K562 (cell line): ENCODE measurements around the gene C10orf95. TPM values are rescaled to one million over a fixed set of nuclear protein-coding genes. Genes with fewer than 3 reads are reported as not detected.
A peak's percentile ranks its signal among the peaks of the same experiment; 100 is the strongest.

ENCODE experiments used
- CREB1 ChIP-seq, 2 experiments: sonication (generic) in 1 of 2; formaldehyde crosslinking in 1 of 2; IDR thresholded peaks; 2 replicates each; pipeline versions ENCODE4 v1.6.1 to v1.8.0; 2012 to 2022; ENCODE audit warnings: inconsistent platforms in 1 of 2, mild to moderate bottlenecking in 1 of 2, missing genetic modification reagents in 1 of 2, moderate library complexity in 1 of 2
- DPF2 ChIP-seq: fragments of 450-650 bp; IDR thresholded peaks from 2 replicates; pipeline ENCODE4 v1.6.1; 2016
- FOSL1 ChIP-seq: fragments of 200-800 bp; sonication (Bioruptor generic); conservative IDR thresholded peaks from 2 replicates; pipeline ENCODE4 v1.6.1; 2016; ENCODE audit warnings: missing genetic modification characterization, missing compliant biosample characterization
- GABPA ChIP-seq: fragments of 200-800 bp; sonication (Bioruptor generic); conservative IDR thresholded peaks from 2 replicates; pipeline ENCODE4 v1.6.1; 2016; ENCODE audit warnings: low read depth, missing genetic modification characterization, missing compliant biosample characterization
- GABPB1 ChIP-seq: sonication (generic); formaldehyde crosslinking; IDR thresholded peaks from 2 replicates; pipeline ENCODE4 v1.8.0; 2022; ENCODE audit warnings: mild to moderate bottlenecking, missing genetic modification reagents
- MAZ ChIP-seq, 2 experiments: fragments of 450-650 bp in 1 of 2; sonication (generic) in 1 of 2; formaldehyde crosslinking; IDR thresholded peaks in 1 of 2; conservative IDR thresholded peaks in 1 of 2; 2 replicates each; pipeline versions ENCODE4 v1.4.0 to v1.5.0; 2020; ENCODE audit warnings: mild to moderate bottlenecking in 1 of 2, missing genetic modification reagents in 1 of 2
- PTTG1 ChIP-seq: fragments of 450-650 bp; IDR thresholded peaks from 2 replicates; pipeline ENCODE4 v1.6.1; 2016; ENCODE audit warnings: low read depth, mild to moderate bottlenecking, missing genetic modification characterization, missing compliant biosample characterization
- SRF ChIP-seq, 2 experiments: fragments of 250-450, 450-650 bp in 1 of 2; sonication (Bioruptor Pico) in 1 of 2; sonication (generic) in 1 of 2; formaldehyde crosslinking; IDR thresholded peaks; 2 replicates each; pipeline versions ENCODE4 v1.5.0 to v1.5.1; 2020 to 2022; ENCODE audit warnings: mild to moderate bottlenecking in 1 of 2, missing genetic modification reagents in 1 of 2
- TBL1XR1 ChIP-seq, 2 experiments: IDR thresholded peaks; 2 replicates each; pipeline ENCODE4 v1.6.1; 2012; ENCODE audit warnings: improper control_type of control experiment in 2 of 2, low read length in 2 of 2, mild to moderate bottlenecking in 1 of 2
- ZBTB17 ChIP-seq: fragments of 450-650 bp; formaldehyde crosslinking; IDR thresholded peaks from 2 replicates; pipeline ENCODE4 v1.4.0; 2020; ENCODE audit warnings: mild to moderate bottlenecking
- ZNF197 ChIP-seq: fragments of 200-800 bp; sonication (Bioruptor generic); IDR thresholded peaks from 2 replicates; pipeline ENCODE4 v1.6.1; 2016; ENCODE audit warnings: low read depth, missing genetic modification characterization, missing compliant biosample characterization
- ZNF586 ChIP-seq: fragments of 450-650 bp; formaldehyde crosslinking; conservative IDR thresholded peaks from 2 replicates; pipeline ENCODE4 v1.4.0; 2020; ENCODE audit warnings: mild to moderate bottlenecking, moderate library complexity
- polyA plus RNA-seq, 8 experiments: library from polyadenylated mRNA; depleted of rRNA in 4 of 8; stranded (reverse) in 5 of 8; unstranded in 3 of 8; fragments of >200 nt; fragmentation: Nextera tagmentation in 2 of 8; fragmentation: Illumina TruSeq in 1 of 8; extraction: Ambion mirVana in 2 of 8; extraction: Trizol in 1 of 8; gene quantifications; 2 replicates each; pipeline versions ENCODE4 v1.2.1 to v1.2.3, GENCODE V29; 2011 to 2014; ENCODE audit warnings: inconsistent platforms in 1 of 8, missing spikeins in 1 of 8
- total RNA-seq, 7 experiments: library from RNA; depleted of rRNA in 6 of 7; stranded (reverse); fragments of >200 nt in 6 of 7; fragmentation: Illumina TruSeq in 2 of 7; extraction: Trizol in 2 of 7; gene quantifications; 2 replicates each; pipeline versions ENCODE4 v1.2.1 to v1.2.3, GENCODE V29; 2011 to 2021; ENCODE audit warnings: low replicate concordance in 1 of 7
- TF ChIP-seq, protein P1 (sequence below), 3 experiments: fragments of 200-800 bp in 1 of 3; fragments of 250-450 bp in 1 of 3; fragments of 450-650 bp in 1 of 3; sonication (Bioruptor Pico) in 1 of 3; sonication (Bioruptor generic) in 1 of 3; formaldehyde crosslinking in 1 of 3; IDR thresholded peaks; 2 replicates each; pipeline versions ENCODE4 v1.6.1 to v1.8.0; 2016 to 2022; ENCODE audit warnings: mild to moderate bottlenecking in 2 of 3, missing genetic modification characterization in 2 of 3, missing compliant biosample characterization in 1 of 3, moderate library complexity in 1 of 3
- TF ChIP-seq, protein P2 (sequence below): fragments of 250-450 bp; sonication (Bioruptor Pico); IDR thresholded peaks from 2 replicates; pipeline ENCODE4 v1.4.0; 2020; ENCODE audit warnings: mild to moderate bottlenecking
- TF ChIP-seq, protein P3 (sequence below): fragments of 450-650 bp; IDR thresholded peaks from 2 replicates; pipeline ENCODE4 v1.6.1; 2016; ENCODE audit warnings: borderline replicate concordance

Gene C10orf95
- total and polyA plus RNA-seq, 9 of the 15 experiments (the other 6 are each of a cell fraction or from before 2014, with no cell fraction given), result 0.03 to 0.41 (median 0.17) TPM; not detected in 1

GRCh38 chr10:102432162-102432950 lies 19.0 kb downstream of the C10orf95 start, which contains the start of gene CUEDC2 (continued):
- TF ChIP-seq, protein P1, sequence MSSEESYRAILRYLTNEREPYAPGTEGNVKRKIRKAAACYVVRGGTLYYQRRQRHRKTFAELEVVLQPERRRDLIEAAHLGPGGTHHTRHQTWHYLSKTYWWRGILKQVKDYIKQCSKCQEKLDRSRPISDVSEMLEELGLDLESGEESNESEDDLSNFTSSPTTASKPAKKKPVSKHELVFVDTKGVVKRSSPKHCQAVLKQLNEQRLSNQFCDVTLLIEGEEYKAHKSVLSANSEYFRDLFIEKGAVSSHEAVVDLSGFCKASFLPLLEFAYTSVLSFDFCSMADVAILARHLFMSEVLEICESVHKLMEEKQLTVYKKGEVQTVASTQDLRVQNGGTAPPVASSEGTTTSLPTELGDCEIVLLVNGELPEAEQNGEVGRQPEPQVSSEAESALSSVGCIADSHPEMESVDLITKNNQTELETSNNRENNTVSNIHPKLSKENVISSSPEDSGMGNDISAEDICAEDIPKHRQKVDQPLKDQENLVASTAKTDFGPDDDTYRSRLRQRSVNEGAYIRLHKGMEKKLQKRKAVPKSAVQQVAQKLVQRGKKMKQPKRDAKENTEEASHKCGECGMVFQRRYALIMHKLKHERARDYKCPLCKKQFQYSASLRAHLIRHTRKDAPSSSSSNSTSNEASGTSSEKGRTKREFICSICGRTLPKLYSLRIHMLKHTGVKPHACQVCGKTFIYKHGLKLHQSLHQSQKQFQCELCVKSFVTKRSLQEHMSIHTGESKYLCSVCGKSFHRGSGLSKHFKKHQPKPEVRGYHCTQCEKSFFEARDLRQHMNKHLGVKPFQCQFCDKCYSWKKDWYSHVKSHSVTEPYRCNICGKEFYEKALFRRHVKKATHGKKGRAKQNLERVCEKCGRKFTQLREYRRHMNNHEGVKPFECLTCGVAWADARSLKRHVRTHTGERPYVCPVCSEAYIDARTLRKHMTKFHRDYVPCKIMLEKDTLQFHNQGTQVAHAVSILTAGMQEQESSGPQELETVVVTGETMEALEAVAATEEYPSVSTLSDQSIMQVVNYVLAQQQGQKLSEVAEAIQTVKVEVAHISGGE (CRISPR knock-in tag; IDR thresholded peaks at IDR 0.05), result peak in 1 of 3 experiments; percentile 87; a peak in 2 of 6 replicates
- TF ChIP-seq TBL1XR1 (IDR thresholded peaks at IDR 0.05; ENCODE audit: low read length in 2 of 2), result peak in 1 of 2 experiments; percentile 54; a peak in 1 of 4 replicates
- peak; percentile 25; the same call in 1 of the 2 replicates for TF ChIP-seq FOSL1 (tag)
- peak; percentile 59 for TF ChIP-seq CREB1 (IDR thresholded peaks at IDR 0.05)
- TF ChIP-seq CREB1 (CRISPR knock-in tag; IDR thresholded peaks at IDR 0.05), result peak; percentile 36; the same call in 1 of the 2 replicates
- no peak for TF ChIP-seq ZNF586
- TF ChIP-seq ZNF197 (CRISPR knock-in tag), result 0 out of 2 replicates have a peak, but pooled peaks have one; percentile 55
- TF ChIP-seq GABPB1 (CRISPR knock-in tag), result peak; percentile 75
- TF ChIP-seq GABPA (tag), result peak; percentile 35
- no peak for TF ChIP-seq PTTG1 (tag)
- TF ChIP-seq MAZ (CRISPR knock-in tag; conservative IDR thresholded peaks at IDR 0.05 in 1 of 2, IDR thresholded peaks at IDR 0.05 in 1 of 2), result peak; percentile 46 to 87; a peak in 3 of 4 replicates
- TF ChIP-seq, protein P2, sequence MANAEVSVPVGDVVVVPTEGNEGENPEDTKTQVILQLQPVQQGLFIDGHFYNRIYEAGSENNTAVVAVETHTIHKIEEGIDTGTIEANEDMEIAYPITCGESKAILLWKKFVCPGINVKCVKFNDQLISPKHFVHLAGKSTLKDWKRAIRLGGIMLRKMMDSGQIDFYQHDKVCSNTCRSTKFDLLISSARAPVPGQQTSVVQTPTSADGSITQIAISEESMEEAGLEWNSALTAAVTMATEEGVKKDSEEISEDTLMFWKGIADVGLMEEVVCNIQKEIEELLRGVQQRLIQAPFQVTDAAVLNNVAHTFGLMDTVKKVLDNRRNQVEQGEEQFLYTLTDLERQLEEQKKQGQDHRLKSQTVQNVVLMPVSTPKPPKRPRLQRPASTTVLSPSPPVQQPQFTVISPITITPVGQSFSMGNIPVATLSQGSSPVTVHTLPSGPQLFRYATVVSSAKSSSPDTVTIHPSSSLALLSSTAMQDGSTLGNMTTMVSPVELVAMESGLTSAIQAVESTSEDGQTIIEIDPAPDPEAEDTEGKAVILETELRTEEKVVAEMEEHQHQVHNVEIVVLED (CRISPR knock-in tag), result peak; percentile 58; the same call in 1 of the 2 replicates
- TF ChIP-seq SRF (CRISPR knock-in tag; IDR thresholded peaks at IDR 0.05), result peak in 1 of 2 experiments; percentile 65; a peak in 2 of 4 replicates
- TF ChIP-seq DPF2, result peak; percentile 57
- TF ChIP-seq ZBTB17, result peak; percentile 94
- TF ChIP-seq, protein P3, sequence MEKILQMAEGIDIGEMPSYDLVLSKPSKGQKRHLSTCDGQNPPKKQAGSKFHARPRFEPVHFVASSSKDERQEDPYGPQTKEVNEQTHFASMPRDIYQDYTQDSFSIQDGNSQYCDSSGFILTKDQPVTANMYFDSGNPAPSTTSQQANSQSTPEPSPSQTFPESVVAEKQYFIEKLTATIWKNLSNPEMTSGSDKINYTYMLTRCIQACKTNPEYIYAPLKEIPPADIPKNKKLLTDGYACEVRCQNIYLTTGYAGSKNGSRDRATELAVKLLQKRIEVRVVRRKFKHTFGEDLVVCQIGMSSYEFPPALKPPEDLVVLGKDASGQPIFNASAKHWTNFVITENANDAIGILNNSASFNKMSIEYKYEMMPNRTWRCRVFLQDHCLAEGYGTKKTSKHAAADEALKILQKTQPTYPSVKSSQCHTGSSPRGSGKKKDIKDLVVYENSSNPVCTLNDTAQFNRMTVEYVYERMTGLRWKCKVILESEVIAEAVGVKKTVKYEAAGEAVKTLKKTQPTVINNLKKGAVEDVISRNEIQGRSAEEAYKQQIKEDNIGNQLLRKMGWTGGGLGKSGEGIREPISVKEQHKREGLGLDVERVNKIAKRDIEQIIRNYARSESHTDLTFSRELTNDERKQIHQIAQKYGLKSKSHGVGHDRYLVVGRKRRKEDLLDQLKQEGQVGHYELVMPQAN, result 0 out of 2 replicates have a peak, but pooled peaks have one; percentile 35
